ENCODE data around the gene POLR2J. TPM values are rescaled to one million over a fixed set of nuclear protein-coding genes. Genes with fewer than 3 reads are reported as not detected.
A peak's percentile ranks its signal among the peaks of the same experiment; 100 is the strongest.
"Not testable (repeated sequence)": the region's sequence is repeated elsewhere in the genome, so short reads cannot be mapped to it uniquely, and the experiment has no call there.

Gene POLR2J
- total RNA-seq, 1 donor from 2014 or later = 49.5 TPM

- POLR2A ChIA-PET; H3K4me1 Mint-ChIP-seq; DNase-seq; intact Hi-C loops (cut with micrococcal nuclease); CTCF ChIA-PET; H3K36me3 Mint-ChIP-seq (ENCODE audit: low read depth); H3K27ac Mint-ChIP-seq; H3K9me3 Mint-ChIP-seq; H3K4me3 Mint-ChIP-seq; H3K27me3 Mint-ChIP-seq: not testable (repeated sequence)
- peak; percentile 67 for ATAC-seq (ENCODE audit: low read depth)
Measured at GRCh38 chr7:102511860-102512522, 33.3 kb upstream of the POLR2J start.

GRCh38 chr7:102510575-102510974 is 31.9 kb upstream of the POLR2J start:
- H3K9me3 Mint-ChIP-seq; H3K4me1 Mint-ChIP-seq; POLR2A ChIA-PET; H3K36me3 Mint-ChIP-seq (ENCODE audit: low read depth); DNase-seq; H3K27ac Mint-ChIP-seq; H3K4me3 Mint-ChIP-seq; H3K27me3 Mint-ChIP-seq; ATAC-seq (ENCODE audit: low read depth); intact Hi-C loops (cut with micrococcal nuclease); CTCF ChIA-PET: not testable (repeated sequence)

DNA sequence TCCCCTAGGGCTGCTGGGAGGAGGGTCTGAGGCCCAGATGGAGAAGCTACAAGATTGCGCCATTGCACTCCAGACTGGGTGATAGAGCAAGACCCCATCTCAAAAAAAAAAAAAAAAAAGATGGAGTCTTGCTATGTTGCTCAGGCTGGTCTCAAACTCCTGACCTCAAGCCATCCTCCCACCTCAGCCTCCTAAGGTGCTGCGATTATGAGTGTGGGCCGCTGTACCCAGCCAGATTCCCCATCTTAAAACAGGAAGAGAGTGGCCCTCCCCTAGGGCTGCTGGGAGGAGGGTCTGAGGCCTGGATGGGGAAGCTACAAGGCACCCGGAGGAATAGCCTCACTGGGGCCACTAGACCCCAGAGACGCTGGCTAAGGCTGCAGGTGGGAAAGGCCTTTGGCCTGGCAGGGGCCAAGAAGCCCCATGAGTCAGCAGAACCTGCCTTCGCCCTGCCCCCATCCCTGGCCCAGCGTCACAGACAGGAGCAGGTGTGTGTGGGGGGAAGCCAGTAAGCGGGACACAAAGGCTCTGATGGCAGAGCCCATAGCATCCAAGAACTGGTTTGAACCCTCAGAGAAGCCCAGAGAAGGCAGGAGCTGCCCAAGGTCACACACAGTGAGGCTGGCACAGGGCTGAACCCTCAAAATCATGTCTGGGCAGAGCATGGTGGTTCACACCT is 28.8 kb upstream of the POLR2J start:
- H3K27me3 Mint-ChIP-seq; DNase-seq; H3K4me3 Mint-ChIP-seq; POLR2A ChIA-PET; H3K4me1 Mint-ChIP-seq; H3K36me3 Mint-ChIP-seq (ENCODE audit: low read depth); H3K9me3 Mint-ChIP-seq; H3K27ac Mint-ChIP-seq; CTCF ChIA-PET; intact Hi-C loops (cut with micrococcal nuclease); ATAC-seq (ENCODE audit: low read depth): not testable (repeated sequence)

DNA sequence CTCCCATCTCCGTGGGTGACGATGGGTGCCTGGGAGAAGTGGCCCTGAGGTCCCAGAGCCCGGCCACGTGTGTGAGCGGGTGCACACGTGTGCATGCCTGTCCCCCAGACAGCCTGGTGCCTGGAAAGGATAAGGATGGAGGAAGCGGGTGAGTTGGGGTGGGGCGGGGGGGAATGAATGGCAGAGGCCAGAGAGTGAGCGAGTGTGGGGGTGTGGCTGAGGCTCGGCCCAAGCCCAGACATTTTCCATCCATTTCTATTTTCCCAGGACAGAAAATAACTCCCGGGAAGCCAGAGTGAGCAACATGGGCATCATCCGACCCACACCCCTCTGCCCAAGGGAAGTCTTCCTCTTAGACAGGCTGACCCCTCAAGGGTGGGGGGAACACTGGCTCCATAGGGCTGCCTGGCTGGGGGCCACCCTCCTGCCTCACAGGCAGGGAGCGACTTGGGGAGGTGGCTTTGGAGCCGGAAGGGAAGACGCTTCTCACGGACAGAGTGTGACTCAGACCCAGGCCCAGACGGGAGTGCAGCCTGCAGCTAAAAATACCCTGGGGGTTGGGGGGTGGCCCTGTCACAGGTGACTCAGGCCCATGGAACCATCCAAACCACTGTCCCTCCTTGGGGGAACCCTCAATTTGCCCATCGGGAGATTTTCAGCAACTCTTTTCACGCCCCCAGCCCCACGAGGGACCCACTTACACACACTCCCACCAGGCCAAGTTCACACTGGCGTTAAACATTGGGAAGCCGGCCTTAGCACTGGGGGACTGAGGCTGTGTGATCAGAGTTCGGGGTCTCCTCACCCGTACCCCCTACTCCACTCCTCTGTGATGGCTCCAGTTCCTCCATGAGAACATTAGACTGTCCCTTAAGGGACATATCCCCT is 26.8 kb upstream of the POLR2J start:
- DNase-seq, CTCF ChIA-PET: not testable (repeated sequence)

DNA sequence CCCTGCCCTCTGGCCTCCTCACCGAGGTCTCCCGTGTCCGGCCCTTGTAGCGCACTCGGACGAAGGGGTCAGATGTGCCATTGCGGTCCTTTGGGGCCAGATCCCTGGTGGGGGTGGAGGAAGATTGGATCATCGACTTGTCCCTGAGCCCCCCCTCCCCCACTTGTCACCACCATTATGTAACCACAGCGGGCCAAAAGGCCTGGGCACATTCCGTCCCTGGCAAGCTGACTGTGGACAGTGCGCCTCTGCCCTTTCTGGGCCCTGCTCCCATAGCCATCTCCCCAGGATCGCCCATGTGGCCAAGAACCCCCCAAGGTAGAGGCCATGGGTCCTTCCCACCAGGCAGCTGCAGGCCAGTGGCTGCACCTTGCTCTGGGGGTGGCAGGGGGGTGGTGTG is 24.4 kb upstream of the POLR2J start:
- intact Hi-C loops (cut with micrococcal nuclease); H3K4me3 Mint-ChIP-seq; ATAC-seq (ENCODE audit: low read depth); POLR2A ChIA-PET; H3K9me3 Mint-ChIP-seq; H3K27me3 Mint-ChIP-seq; DNase-seq; H3K27ac Mint-ChIP-seq; CTCF ChIA-PET; H3K36me3 Mint-ChIP-seq (ENCODE audit: low read depth); H3K4me1 Mint-ChIP-seq: not testable (repeated sequence)

More for the DNA sequence above, 26.8 kb upstream of the POLR2J start:
- H3K4me3 Mint-ChIP-seq; H3K4me1 Mint-ChIP-seq; POLR2A ChIA-PET; H3K9me3 Mint-ChIP-seq; H3K27me3 Mint-ChIP-seq; H3K27ac Mint-ChIP-seq; H3K36me3 Mint-ChIP-seq (ENCODE audit: low read depth); ATAC-seq (ENCODE audit: low read depth); intact Hi-C loops (cut with micrococcal nuclease): not testable (repeated sequence)

DNA sequence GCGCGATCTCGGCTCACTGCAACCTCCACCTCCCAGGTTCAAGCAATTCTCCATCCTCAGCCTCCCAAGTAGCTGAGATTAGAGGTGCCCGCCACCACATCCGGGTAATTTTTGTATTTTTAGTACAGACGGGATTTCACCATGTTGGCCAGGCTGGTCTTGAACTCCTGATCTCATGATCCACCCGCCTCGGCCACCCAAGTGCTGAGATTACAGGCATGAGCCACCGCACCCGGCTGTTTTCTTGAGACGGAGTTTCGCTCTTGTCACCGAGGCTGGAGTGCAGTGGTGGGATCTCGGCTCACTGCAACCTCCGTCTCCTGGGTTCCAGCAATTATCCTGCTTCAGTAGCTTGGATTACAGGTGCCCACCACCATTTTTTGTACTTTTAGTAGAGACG is 19.6 kb upstream of the POLR2J start:
- ATAC-seq (ENCODE audit: low read depth); DNase-seq; POLR2A ChIA-PET; H3K27me3 Mint-ChIP-seq; H3K27ac Mint-ChIP-seq; H3K4me1 Mint-ChIP-seq; H3K4me3 Mint-ChIP-seq; H3K9me3 Mint-ChIP-seq; CTCF ChIA-PET; H3K36me3 Mint-ChIP-seq (ENCODE audit: low read depth); intact Hi-C loops (cut with micrococcal nuclease): not testable (repeated sequence)

- H3K27me3 Mint-ChIP-seq; DNase-seq; H3K36me3 Mint-ChIP-seq (ENCODE audit: low read depth); H3K4me1 Mint-ChIP-seq; ATAC-seq (ENCODE audit: low read depth); H3K4me3 Mint-ChIP-seq; H3K27ac Mint-ChIP-seq; intact Hi-C loops (cut with micrococcal nuclease); H3K9me3 Mint-ChIP-seq; CTCF ChIA-PET; POLR2A ChIA-PET: not testable (repeated sequence)
Measured at GRCh38 chr7:102497308-102497707, 18.6 kb upstream of the POLR2J start.

DNA sequence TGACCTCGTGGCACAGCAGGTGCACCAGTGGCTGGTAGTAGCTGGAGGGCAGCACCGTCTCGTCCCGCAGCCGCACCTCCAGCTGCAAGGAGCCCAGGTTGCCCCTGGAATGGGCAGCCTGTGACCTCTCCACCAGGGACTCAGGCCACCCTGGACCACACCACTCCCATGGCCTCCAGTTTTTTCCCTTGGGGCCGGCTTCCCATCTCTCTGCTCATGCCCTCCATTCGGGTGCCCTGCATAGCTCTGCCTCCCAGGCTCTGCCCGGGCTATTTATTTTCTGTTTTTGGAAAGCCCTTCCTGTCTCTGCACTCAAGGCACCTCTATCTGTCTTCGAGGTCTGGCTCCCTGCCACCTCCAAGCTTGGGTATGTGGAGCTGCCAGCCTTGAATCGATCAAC is 18.1 kb upstream of the POLR2J start:
- H3K4me1 Mint-ChIP-seq; POLR2A ChIA-PET; DNase-seq; H3K27me3 Mint-ChIP-seq; H3K27ac Mint-ChIP-seq; intact Hi-C loops (cut with micrococcal nuclease); H3K4me3 Mint-ChIP-seq; H3K9me3 Mint-ChIP-seq; H3K36me3 Mint-ChIP-seq (ENCODE audit: low read depth); CTCF ChIA-PET; ATAC-seq (ENCODE audit: low read depth): not testable (repeated sequence)

DNA sequence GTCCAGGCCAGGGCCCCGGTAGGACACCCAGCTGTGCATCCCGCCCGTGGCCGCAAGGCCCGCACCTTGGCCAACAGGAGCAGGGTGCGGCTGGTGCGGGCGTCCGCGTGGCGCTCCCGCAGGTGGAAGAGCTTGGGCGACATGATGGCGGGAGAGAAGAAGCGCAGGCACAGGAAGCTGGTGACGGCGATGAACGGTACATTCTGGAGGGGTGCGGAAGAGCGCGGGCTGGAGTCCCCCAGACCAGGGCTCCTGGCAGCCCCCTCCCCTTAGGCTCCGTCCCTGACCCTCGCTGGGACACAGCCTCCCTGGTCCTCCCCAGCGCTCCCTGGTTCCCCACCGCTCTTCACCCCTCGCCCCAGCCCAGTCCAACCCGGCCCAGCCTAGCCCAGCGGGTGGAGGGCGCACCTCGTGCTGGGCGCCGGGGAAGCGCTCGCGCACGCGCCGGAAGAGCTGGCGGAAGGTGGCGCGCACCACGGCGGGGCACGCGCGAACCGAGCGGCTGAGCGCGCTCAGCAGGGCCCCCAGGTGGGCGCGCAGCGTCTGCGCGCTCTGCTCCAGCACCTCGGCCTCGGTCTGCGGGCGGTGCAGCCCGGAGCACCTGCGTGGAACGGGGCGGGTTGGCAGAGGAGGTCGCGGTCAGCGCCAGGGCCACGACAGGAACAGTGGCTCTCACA is 15.9 kb upstream of the POLR2J start:
- H3K27me3 Mint-ChIP-seq; H3K4me1 Mint-ChIP-seq; POLR2A ChIA-PET; DNase-seq; H3K36me3 Mint-ChIP-seq (ENCODE audit: low read depth); H3K27ac Mint-ChIP-seq; intact Hi-C loops (cut with micrococcal nuclease); H3K4me3 Mint-ChIP-seq; CTCF ChIA-PET; H3K9me3 Mint-ChIP-seq: not testable (repeated sequence)
- ATAC-seq (ENCODE audit: low read depth) = peak; percentile 77

GRCh38 chr7:102494026-102494425 is 15.3 kb upstream of the POLR2J start:
- DNase-seq; intact Hi-C loops (cut with micrococcal nuclease); CTCF ChIA-PET; H3K27me3 Mint-ChIP-seq; H3K27ac Mint-ChIP-seq; POLR2A ChIA-PET; H3K36me3 Mint-ChIP-seq (ENCODE audit: low read depth); H3K4me3 Mint-ChIP-seq; H3K9me3 Mint-ChIP-seq; H3K4me1 Mint-ChIP-seq: not testable (repeated sequence)
- ATAC-seq (ENCODE audit: low read depth) = peak; percentile 1

- H3K27me3 Mint-ChIP-seq; H3K27ac Mint-ChIP-seq; H3K4me1 Mint-ChIP-seq; DNase-seq; CTCF ChIA-PET; H3K36me3 Mint-ChIP-seq (ENCODE audit: low read depth); H3K4me3 Mint-ChIP-seq; POLR2A ChIA-PET; intact Hi-C loops (cut with micrococcal nuclease); H3K9me3 Mint-ChIP-seq: not testable (repeated sequence)
- peak; percentile 60 for ATAC-seq (ENCODE audit: low read depth)
Measured at GRCh38 chr7:102493220-102493935, 14.7 kb upstream of the POLR2J start.
